Measurements from ENCODE around the gene GMPR2. TPM values are rescaled to one million over a fixed set of nuclear protein-coding genes. Genes with fewer than 3 reads are reported as not detected.
"Not testable (repeated sequence)": the region's sequence is repeated elsewhere in the genome, so short reads cannot be mapped to it uniquely, and the experiment has no call there.

The GMPR2 gene
- total RNA-seq, 2 experiments from 2014 or later: 45.6 to 49.3 TPM

DNA sequence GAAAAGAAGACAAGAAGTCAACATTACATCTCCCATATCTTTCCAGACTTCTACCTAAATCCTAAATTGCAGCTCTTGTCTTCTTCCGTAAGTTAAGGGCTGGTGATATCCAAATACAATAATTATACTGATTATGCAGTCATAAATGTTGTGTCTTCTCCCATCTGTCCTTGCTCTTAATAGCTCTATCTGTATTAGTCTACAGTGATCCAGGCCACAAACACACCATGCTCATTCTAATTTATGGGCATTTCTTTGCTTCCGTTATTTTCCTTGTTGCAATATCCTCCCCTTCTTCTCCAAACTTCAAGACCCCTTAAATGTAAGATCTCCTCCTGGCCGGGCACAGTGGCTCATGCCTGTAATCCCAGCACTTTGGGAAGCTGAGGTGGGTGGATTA, 13.2 kb upstream of the GMPR2 start:
- intact Hi-C loops (cut with micrococcal nuclease): no loop called here
- ATAC-seq (no peak), DNase-seq (no peak)
- H3K4me1 Mint-ChIP-seq (ENCODE audit: low read depth): peaks cover 19% of the 10 kb centered on the region
- peaks cover 9% of the 10 kb centered on the region for H3K36me3 Mint-ChIP-seq (ENCODE audit: low read depth)
- H3K4me3 Mint-ChIP-seq: no peak overlapping the region
- H3K27ac Mint-ChIP-seq: no peak overlapping the region
- TF ChIP-seq, protein P1, sequence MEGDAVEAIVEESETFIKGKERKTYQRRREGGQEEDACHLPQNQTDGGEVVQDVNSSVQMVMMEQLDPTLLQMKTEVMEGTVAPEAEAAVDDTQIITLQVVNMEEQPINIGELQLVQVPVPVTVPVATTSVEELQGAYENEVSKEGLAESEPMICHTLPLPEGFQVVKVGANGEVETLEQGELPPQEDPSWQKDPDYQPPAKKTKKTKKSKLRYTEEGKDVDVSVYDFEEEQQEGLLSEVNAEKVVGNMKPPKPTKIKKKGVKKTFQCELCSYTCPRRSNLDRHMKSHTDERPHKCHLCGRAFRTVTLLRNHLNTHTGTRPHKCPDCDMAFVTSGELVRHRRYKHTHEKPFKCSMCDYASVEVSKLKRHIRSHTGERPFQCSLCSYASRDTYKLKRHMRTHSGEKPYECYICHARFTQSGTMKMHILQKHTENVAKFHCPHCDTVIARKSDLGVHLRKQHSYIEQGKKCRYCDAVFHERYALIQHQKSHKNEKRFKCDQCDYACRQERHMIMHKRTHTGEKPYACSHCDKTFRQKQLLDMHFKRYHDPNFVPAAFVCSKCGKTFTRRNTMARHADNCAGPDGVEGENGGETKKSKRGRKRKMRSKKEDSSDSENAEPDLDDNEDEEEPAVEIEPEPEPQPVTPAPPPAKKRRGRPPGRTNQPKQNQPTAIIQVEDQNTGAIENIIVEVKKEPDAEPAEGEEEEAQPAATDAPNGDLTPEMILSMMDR (IDR thresholded peaks at IDR 0.05): no peak
- H3K27me3 Mint-ChIP-seq: no peaks in the 10 kb centered on the region
- CTCF ChIA-PET: interaction anchor here (0.7 to 2.6 kb wide), 5 partner anchors 9 to 89 kb away, joined by 3 to 12 read pairs (median 6); partner anchors contain the start of genes CIDEB and TINF2
- no peaks in the 10 kb centered on the region for H3K9me3 Mint-ChIP-seq
- POLR2A ChIA-PET: interaction anchor here (0.7 to 1.3 kb wide), 5 partner anchors 9 to 58 kb away, joined by 3 to 5 read pairs (median 3); partner anchors contain the start of gene IRF9

DNA sequence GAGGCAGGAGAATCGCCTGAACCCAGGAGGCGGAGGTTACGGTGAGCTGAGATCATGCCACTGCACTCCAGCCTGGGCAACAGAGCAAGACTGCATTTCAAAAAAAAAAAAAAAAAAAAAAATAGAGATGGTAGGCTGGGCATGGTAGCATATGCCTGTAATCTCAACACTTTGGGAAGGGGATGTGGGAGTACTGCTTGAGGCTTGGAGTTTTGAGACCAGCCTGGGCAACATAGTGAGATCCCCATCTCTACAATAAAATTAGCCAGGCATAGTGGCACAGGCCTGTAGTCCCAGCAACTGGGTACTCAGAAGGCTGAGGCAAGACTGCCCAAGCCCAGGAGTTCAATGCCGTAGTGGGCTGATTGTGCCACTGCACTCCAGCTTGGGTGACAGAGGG, 9.7 kb upstream of the GMPR2 start:
- H3K9me3 Mint-ChIP-seq: not testable (repeated sequence)

GRCh38 chr14:24224618-24225071, 8.1 kb upstream of the GMPR2 start:
- Mint-ChIP-seq H3K36me3 (ENCODE audit: low read depth) (peaks cover 17% of the 10 kb centered on the region), H3K27ac (no peak overlapping the region), H3K27me3 (no peaks in the 10 kb centered on the region), H3K9me3 (no peaks in the 10 kb centered on the region), H3K4me3 (no peak overlapping the region), H3K4me1 (ENCODE audit: low read depth) (peaks cover 24% of the 10 kb centered on the region)
- CTCF ChIA-PET: interaction anchor here (1.2 to 3.2 kb wide), 3 partner anchors 9 to 27 kb away, joined by 3 to 10 read pairs (median 3); partner anchors contain the start of gene MDP1
- intact Hi-C loops (cut with micrococcal nuclease): no loop called here
- POLR2A ChIA-PET: interaction anchor here (1.0 to 1.1 kb wide), 3 partner anchors 9 to 34 kb away, joined by 3 read pairs; partner anchors contain the start of gene CHMP4A
- TF ChIP-seq, protein P1 (IDR thresholded peaks at IDR 0.05): no peak
- no peak for DNase-seq
- no peak for ATAC-seq

More for the DNA sequence above, 9.7 kb upstream of the GMPR2 start:
- H3K4me3 Mint-ChIP-seq; ATAC-seq; DNase-seq; H3K27ac Mint-ChIP-seq; intact Hi-C loops (cut with micrococcal nuclease); H3K27me3 Mint-ChIP-seq: not testable (repeated sequence)
- ChIA-PET POLR2A (interaction anchor here (0.6 kb wide), 1 partner anchor 61 kb away, joined by 3 read pairs; no protein-coding TSS in a partner anchor), CTCF (interaction anchor here (0.6 kb wide), 1 partner anchor 110 kb away, joined by 4 read pairs; no protein-coding TSS in a partner anchor)
- H3K4me1 Mint-ChIP-seq (ENCODE audit: low read depth): peaks cover 22% of the 10 kb centered on the region
- H3K36me3 Mint-ChIP-seq (ENCODE audit: low read depth): peaks cover 11% of the 10 kb centered on the region

DNA sequence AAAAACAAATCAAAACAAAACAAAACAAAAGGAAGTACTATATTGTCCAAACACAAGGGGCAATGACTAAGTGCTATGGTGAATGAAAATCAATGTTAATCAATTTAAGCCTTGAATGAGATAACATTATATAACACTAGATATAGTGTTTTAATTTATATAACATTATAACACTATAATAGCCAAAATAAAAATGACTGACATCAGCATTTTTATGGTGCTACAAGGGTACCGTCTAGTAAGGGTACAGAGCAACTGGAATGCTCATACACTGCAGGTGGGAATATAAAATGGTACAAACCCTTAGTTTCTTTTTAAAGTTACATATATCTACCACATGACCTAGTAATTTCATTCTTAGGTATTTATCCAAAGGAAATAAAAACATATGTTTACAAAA, 6.3 kb upstream of the GMPR2 start:
- CTCF ChIA-PET: interaction anchor here (1.2 to 3.2 kb wide), 5 partner anchors 10 to 81 kb away, joined by 3 to 10 read pairs (median 5); partner anchors contain the start of genes CIDEB, MDP1 and TINF2
- no peak for ATAC-seq
- no peak for DNase-seq
- H3K4me1 Mint-ChIP-seq (ENCODE audit: low read depth): peaks cover 30% of the 10 kb centered on the region
- intact Hi-C loops (cut with micrococcal nuclease): no loop called here
- no peaks in the 10 kb centered on the region for H3K9me3 Mint-ChIP-seq
- H3K27me3 Mint-ChIP-seq: no peaks in the 10 kb centered on the region
- POLR2A ChIA-PET: interaction anchor here (0.8 kb wide), 1 partner anchor 17 kb away, joined by 3 read pairs; no protein-coding TSS in a partner anchor
- H3K4me3 Mint-ChIP-seq: no peak overlapping the region
- TF ChIP-seq, protein P1 (IDR thresholded peaks at IDR 0.05): no peak
- H3K36me3 Mint-ChIP-seq (ENCODE audit: low read depth): peaks cover 17% of the 10 kb centered on the region
- no peak overlapping the region for H3K27ac Mint-ChIP-seq

DNA sequence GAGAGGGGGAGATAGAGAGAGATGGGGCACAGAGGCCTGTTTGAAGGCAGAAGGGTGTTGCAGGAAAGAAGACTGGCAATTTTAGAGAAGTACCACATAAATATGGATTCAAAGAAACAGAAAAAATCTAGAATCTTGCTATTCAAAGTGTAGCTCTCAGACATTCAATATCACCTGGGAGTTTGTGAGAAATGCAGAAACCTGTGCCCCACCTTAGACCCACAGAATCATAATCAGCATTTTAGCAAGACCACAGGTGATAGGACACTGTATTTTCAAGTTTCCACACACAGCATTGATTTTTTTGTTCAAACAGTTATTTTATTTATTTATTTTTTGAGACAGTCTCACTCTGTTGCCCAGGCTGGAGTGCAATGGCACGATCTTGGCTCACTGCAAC, 3.8 kb upstream of the GMPR2 start:
- Mint-ChIP-seq H3K27ac (no peak overlapping the region), H3K27me3 (no peaks in the 10 kb centered on the region), H3K4me3 (no peak overlapping the region), H3K4me1 (ENCODE audit: low read depth) (peaks cover 36% of the 10 kb centered on the region), H3K9me3 (no peaks in the 10 kb centered on the region), H3K36me3 (ENCODE audit: low read depth) (peaks cover 17% of the 10 kb centered on the region)
- TF ChIP-seq, protein P1 (IDR thresholded peaks at IDR 0.05): no peak
- no peak for DNase-seq
- no peak for ATAC-seq
- intact Hi-C loops (cut with micrococcal nuclease): no loop called here
- ChIA-PET POLR2A (interaction anchor here (0.7 to 1.6 kb wide), 3 partner anchors 13 to 15 kb away, joined by 3 to 5 read pairs (median 4); partner anchors contain the start of genes CHMP4A and MDP1), CTCF (interaction anchor here (0.8 to 2.1 kb wide), 3 partner anchors 9 to 79 kb away, joined by 3 to 14 read pairs (median 4); partner anchors contain the start of gene CIDEB)
